ENCODE data around the gene UPP2. TPM values are rescaled to one million over a fixed set of nuclear protein-coding genes. Genes with fewer than 3 reads are reported as not detected.

UPP2 gene
- total and polyA plus RNA-seq, 2 experiments from 2014 or later, result not detected

DNA sequence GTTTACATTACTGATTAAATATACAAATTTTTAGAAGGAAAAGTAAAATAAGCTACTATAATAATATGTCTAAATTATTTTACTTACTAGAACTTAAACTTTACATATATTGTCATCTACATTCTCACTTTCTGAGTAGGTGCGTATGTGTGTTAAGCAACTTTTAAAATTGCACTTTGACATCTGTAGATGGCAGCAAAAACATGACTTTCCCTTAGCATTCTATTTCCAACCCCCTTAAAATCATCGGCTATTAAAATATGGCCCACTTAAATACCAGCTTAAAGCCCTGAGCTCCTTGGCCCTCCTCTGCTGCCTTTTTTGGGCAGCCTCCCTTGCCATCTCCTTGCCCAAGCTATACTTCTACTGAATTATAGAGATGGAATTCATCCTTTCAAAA lies 78.0 kb downstream of the UPP2 start:
- in situ Hi-C loops (cut with MboI), result loop anchor here (25.0 kb wide), 1 partner anchor 558 kb away; no protein-coding TSS in a partner anchor
- Histone ChIP-seq H4K20me1 (ENCODE audit: insufficient read depth) (no peaks in the 10 kb centered on the region), H3K4me2 (ENCODE audit: unreplicated experiment) (no peak overlapping the region), H3K9me2 (ENCODE audit: insufficient read depth) (no peaks in the 10 kb centered on the region), H3K4me3 (no peak overlapping the region), H3K4me1 (ENCODE audit: insufficient read depth) (no peaks in the 10 kb centered on the region), H3K36me3 (ENCODE audit: low read depth) (no peaks in the 10 kb centered on the region), H2AFZ (no peak overlapping the region), H3K9me3 (ENCODE audit: low read depth) (no peaks in the 10 kb centered on the region), H3K27ac (no peak overlapping the region), H3K9ac (no peak overlapping the region), H3F3A (ENCODE audit: insufficient read depth) (no peaks in the 10 kb centered on the region), H3K27me3 (replicated peaks; ENCODE audit: insufficient read depth) (peaks cover 6% of the 10 kb centered on the region; the same call in 1 of the 2 replicates), H3K79me2 (ENCODE audit: insufficient read depth) (no peaks in the 10 kb centered on the region)
- WGBS, 2 experiments (ENCODE audit: low coverage in 1 of 2, low lambda C conversion rate in 2 of 2, missing lambda C conversion rate in 2 of 2), result 28 to 33% methylated on average over 2 of the region's 2 CpGs
- DNase-seq, result peak; percentile 49
- TF ChIP-seq EZH2 (IDR thresholded peaks at IDR 0.05; ENCODE audit: insufficient read depth, poor library complexity, severe bottlenecking) (no peak), EZH2phosphoT487 (IDR thresholded peaks at IDR 0.05; ENCODE audit: insufficient read depth, low read depth) (no peak)

GRCh38 chr2:158181171-158181570 lies 79.5 kb downstream of the UPP2 start:
- H3K9ac ChIP-seq, result no peak overlapping the region
- H2AFZ ChIP-seq, result no peak overlapping the region
- TF ChIP-seq EZH2 (IDR thresholded peaks at IDR 0.05; ENCODE audit: insufficient read depth, poor library complexity, severe bottlenecking) (no peak), EZH2phosphoT487 (IDR thresholded peaks at IDR 0.05; ENCODE audit: insufficient read depth, low read depth) (no peak)
- in situ Hi-C loops (cut with MboI), result loop anchor here (25.0 kb wide), 1 partner anchor 556 kb away; no protein-coding TSS in a partner anchor
- H3K36me3 ChIP-seq (ENCODE audit: low read depth), result no peaks in the 10 kb centered on the region
- H3K79me2 ChIP-seq (ENCODE audit: insufficient read depth), result no peaks in the 10 kb centered on the region
- WGBS, 2 experiments (ENCODE audit: low coverage in 1 of 2, low lambda C conversion rate in 2 of 2, missing lambda C conversion rate in 2 of 2), result 41 to 43% methylated on average over 2 of the region's 2 CpGs
- no peak overlapping the region for H3K27ac ChIP-seq
- no peak overlapping the region for H3K4me3 ChIP-seq
- H3F3A ChIP-seq (ENCODE audit: insufficient read depth), result no peaks in the 10 kb centered on the region
- DNase-seq, result no peak
- no peaks in the 10 kb centered on the region for H3K9me3 ChIP-seq (ENCODE audit: low read depth)
- H3K27me3 ChIP-seq (replicated peaks; ENCODE audit: insufficient read depth), result peaks cover 6% of the 10 kb centered on the region; the same call in 1 of the 2 replicates
- H3K9me2 ChIP-seq (ENCODE audit: insufficient read depth), result no peaks in the 10 kb centered on the region
- H4K20me1 ChIP-seq (ENCODE audit: insufficient read depth), result no peaks in the 10 kb centered on the region
- H3K4me1 ChIP-seq (ENCODE audit: insufficient read depth), result no peaks in the 10 kb centered on the region
- no peak overlapping the region for H3K4me2 ChIP-seq (ENCODE audit: unreplicated experiment)

DNA sequence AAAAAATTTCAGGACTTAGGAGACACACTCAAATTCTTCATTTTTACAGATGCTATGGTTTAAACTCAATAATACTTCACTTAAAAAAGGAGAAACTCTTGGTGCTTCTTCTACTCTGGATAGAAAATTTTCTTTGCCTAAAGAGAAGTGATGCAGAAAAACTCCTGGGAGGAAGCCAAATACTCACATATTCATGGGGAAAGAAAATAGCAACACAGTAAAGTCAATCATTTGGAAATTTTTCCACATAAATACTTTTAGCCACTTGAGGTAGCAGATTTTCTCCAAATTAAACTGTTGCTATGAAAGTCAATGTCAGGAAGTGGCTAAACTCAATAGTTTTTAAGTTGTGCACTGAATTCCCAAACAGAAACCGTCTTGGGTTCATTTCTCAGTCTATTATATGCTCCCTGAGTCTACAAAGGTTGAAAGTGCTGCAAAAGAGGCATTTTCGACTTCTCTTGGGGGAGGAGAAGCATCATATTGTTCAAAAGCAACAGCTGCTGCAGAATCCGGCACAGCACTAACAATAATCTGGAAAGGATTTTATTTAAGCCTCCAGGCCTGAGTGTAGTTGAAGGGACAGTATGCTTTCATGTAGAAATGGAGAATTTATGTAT lies 81.1 kb downstream of the UPP2 start:
- Histone ChIP-seq H3K36me3 (ENCODE audit: low read depth) (no peaks in the 10 kb centered on the region), H3K79me2 (ENCODE audit: insufficient read depth) (no peaks in the 10 kb centered on the region), H2AFZ (no peak overlapping the region), H3K27me3 (replicated peaks; ENCODE audit: insufficient read depth) (peaks cover 2% of the 10 kb centered on the region; the same call in 1 of the 2 replicates), H4K20me1 (ENCODE audit: insufficient read depth) (no peaks in the 10 kb centered on the region), H3K27ac (no peak overlapping the region), H3K9me2 (ENCODE audit: insufficient read depth) (no peaks in the 10 kb centered on the region), H3K9me3 (ENCODE audit: low read depth) (no peaks in the 10 kb centered on the region), H3K4me3 (no peak overlapping the region), H3K4me2 (ENCODE audit: unreplicated experiment) (no peak overlapping the region), H3F3A (ENCODE audit: insufficient read depth) (no peaks in the 10 kb centered on the region), H3K9ac (no peak overlapping the region), H3K4me1 (ENCODE audit: insufficient read depth) (no peaks in the 10 kb centered on the region)
- DNase-seq, result no peak
- WGBS, 2 experiments (ENCODE audit: low coverage in 1 of 2, low lambda C conversion rate in 2 of 2, missing lambda C conversion rate in 2 of 2), result 19 to 27% methylated on average over 3 of the region's 3 CpGs
- TF ChIP-seq EZH2phosphoT487 (IDR thresholded peaks at IDR 0.05; ENCODE audit: insufficient read depth, low read depth), result no peak
- no peak for TF ChIP-seq EZH2 (IDR thresholded peaks at IDR 0.05; ENCODE audit: insufficient read depth, poor library complexity, severe bottlenecking)
- in situ Hi-C loops (cut with MboI), result loop anchor here (25.0 kb wide), 1 partner anchor 555 kb away; no protein-coding TSS in a partner anchor

- no peak for TF ChIP-seq EZH2 (IDR thresholded peaks at IDR 0.05; ENCODE audit: insufficient read depth, poor library complexity, severe bottlenecking)
- TF ChIP-seq EZH2phosphoT487 (IDR thresholded peaks at IDR 0.05; ENCODE audit: insufficient read depth, low read depth), result no peak
- no peaks in the 10 kb centered on the region for H3K4me1 ChIP-seq (ENCODE audit: insufficient read depth)
- WGBS, 2 experiments (ENCODE audit: low coverage in 1 of 2, low lambda C conversion rate in 2 of 2, missing lambda C conversion rate in 2 of 2), result 29 to 50% methylated on average over 1 of the region's 1 CpG
- H4K20me1 ChIP-seq (ENCODE audit: insufficient read depth), result no peaks in the 10 kb centered on the region
- H3K4me2 ChIP-seq (ENCODE audit: unreplicated experiment), result no peak overlapping the region
- no peak overlapping the region for H2AFZ ChIP-seq
- H3K4me3 ChIP-seq, result no peak overlapping the region
- no peaks in the 10 kb centered on the region for H3K36me3 ChIP-seq (ENCODE audit: low read depth)
- H3K27ac ChIP-seq, result no peak overlapping the region
- no peaks in the 10 kb centered on the region for H3K27me3 ChIP-seq (replicated peaks; ENCODE audit: insufficient read depth)
- no peaks in the 10 kb centered on the region for H3K9me2 ChIP-seq (ENCODE audit: insufficient read depth)
- no peak overlapping the region for H3K9ac ChIP-seq
- H3K79me2 ChIP-seq (ENCODE audit: insufficient read depth), result no peaks in the 10 kb centered on the region
- in situ Hi-C loops (cut with MboI), result loop anchor here (25.0 kb wide), 1 partner anchor 553 kb away; no protein-coding TSS in a partner anchor
- no peaks in the 10 kb centered on the region for H3F3A ChIP-seq (ENCODE audit: insufficient read depth)
- no peak for DNase-seq
- H3K9me3 ChIP-seq (ENCODE audit: low read depth), result no peaks in the 10 kb centered on the region
Measured at GRCh38 chr2:158184001-158184400, 82.3 kb downstream of the UPP2 start.
